BJ (cell line): ENCODE results near the gene TIAM2. TPM values are rescaled to one million over a fixed set of nuclear protein-coding genes. Genes with fewer than 3 reads are reported as not detected.

ENCODE experiments used
- CTCF ChIA-PET: fragments of 350-600 bp; formaldehyde crosslinking; extraction: SDS; loops from one replicate; lab custom pipeline; 2021; ENCODE audit warnings: antibody characterized with exemption, inconsistent platforms; lab: Yijun Ruan, JAX
- POLR2A ChIA-PET: fragments of 300-600 bp; sonication (Branson Sonifier 250); formaldehyde crosslinking; extraction: SDS; loops from one replicate; lab custom pipeline; 2021; ENCODE audit warnings: antibody characterized with exemption; lab: Charles Lee
- DNase-seq: peaks from one replicate; pipeline ENCODE4 v3.0.0-alpha.2; 2011; ENCODE audit warnings: low read depth
- H3K27me3 ChIP-seq: 2 replicates; pipeline ENCODE4 v1.6.0; 2011; ENCODE audit warnings: low read length; ENCODE audit not compliant: control insufficient read depth, insufficient read depth
- H3K36me3 ChIP-seq: 2 replicates; pipeline ENCODE4 v1.5.1; 2011; ENCODE audit warnings: low read length; ENCODE audit not compliant: control insufficient read depth, insufficient read depth
- H3K4me3 ChIP-seq: 2 replicates; pipeline ENCODE4 v1.5.1; 2011; ENCODE audit warnings: low read depth, mild to moderate bottlenecking, control low read depth, low read length
- polyA plus RNA-seq: library from polyadenylated mRNA; depleted of rRNA; stranded (reverse); fragments of >200 nt; gene quantifications from 2 replicates; pipeline ENCODE4 v1.2.3, GENCODE V29; 2011
- TF ChIP-seq, protein P1 (sequence below): IDR thresholded peaks from 2 replicates; pipeline ENCODE4 v1.5.1; 2011; ENCODE audit warnings: low read depth, mild to moderate bottlenecking, control low read depth, inconsistent platforms, low read length, moderate library complexity; ENCODE audit not compliant: insufficient read depth

Gene TIAM2
- polyA plus RNA-seq, 1 experiment, result 4.6 TPM

- TF ChIP-seq, protein P1, sequence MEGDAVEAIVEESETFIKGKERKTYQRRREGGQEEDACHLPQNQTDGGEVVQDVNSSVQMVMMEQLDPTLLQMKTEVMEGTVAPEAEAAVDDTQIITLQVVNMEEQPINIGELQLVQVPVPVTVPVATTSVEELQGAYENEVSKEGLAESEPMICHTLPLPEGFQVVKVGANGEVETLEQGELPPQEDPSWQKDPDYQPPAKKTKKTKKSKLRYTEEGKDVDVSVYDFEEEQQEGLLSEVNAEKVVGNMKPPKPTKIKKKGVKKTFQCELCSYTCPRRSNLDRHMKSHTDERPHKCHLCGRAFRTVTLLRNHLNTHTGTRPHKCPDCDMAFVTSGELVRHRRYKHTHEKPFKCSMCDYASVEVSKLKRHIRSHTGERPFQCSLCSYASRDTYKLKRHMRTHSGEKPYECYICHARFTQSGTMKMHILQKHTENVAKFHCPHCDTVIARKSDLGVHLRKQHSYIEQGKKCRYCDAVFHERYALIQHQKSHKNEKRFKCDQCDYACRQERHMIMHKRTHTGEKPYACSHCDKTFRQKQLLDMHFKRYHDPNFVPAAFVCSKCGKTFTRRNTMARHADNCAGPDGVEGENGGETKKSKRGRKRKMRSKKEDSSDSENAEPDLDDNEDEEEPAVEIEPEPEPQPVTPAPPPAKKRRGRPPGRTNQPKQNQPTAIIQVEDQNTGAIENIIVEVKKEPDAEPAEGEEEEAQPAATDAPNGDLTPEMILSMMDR, result no peak
- Histone ChIP-seq H3K4me3 (no peak overlapping the region), H3K27me3 (no peaks in the 10 kb centered on the region), H3K36me3 (no peaks in the 10 kb centered on the region)
- CTCF ChIA-PET, result no interaction called here
- POLR2A ChIA-PET, result no interaction called here
- no peak for DNase-seq
Observed at GRCh38 chr6:154981079-154981870, 13.8 kb upstream of the TIAM2 start.

DNA sequence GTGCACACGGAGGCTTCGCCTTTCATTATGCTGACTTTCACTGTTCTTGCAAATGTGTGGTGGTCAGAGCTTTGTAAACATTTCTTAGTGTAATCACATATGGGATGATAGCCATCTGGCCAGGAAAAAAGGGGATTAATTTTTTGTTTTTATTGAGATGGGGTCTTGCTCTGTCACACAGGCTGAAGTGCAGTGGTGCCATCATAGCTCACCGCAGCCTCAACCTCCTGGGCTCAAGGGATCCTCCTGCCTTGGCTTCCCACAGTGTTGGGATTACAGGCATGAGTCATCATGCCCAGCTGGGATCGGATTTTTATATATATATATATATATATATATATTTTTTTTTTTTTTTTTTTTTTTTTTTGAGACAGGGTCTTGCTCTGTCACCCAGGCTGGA, 11.0 kb upstream of the TIAM2 start:
- ChIA-PET POLR2A (no interaction called here), CTCF (no interaction called here)
- no peaks in the 10 kb centered on the region for H3K27me3 ChIP-seq
- H3K36me3 ChIP-seq, result no peaks in the 10 kb centered on the region
- H3K4me3 ChIP-seq, result no peak overlapping the region
- DNase-seq, result no peak
- TF ChIP-seq, protein P1, result no peak

DNA sequence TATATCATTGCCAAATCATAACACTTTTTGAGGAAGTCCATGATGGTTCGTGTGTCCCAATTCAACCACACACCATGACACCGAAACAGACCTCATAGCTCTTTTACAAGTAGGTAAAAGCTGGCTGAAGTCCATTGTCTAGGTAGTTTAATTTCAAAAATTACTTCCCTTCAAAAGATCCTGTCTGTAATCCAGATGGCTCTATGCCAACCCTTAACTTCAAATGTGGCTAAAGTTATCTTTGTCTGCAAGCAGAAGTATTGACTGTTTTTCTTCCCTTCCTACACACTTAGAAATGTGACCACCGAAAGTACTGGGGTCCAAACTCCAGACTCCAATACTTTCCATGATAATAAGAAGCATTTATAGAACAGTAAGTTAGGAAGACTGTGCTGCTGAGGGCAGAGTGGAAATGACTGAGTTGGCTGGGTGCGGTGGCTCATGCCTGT, 8.3 kb upstream of the TIAM2 start:
- TF ChIP-seq, protein P1, result no peak
- POLR2A ChIA-PET, result no interaction called here
- no peaks in the 10 kb centered on the region for H3K36me3 ChIP-seq
- CTCF ChIA-PET, result no interaction called here
- no peak overlapping the region for H3K4me3 ChIP-seq
- H3K27me3 ChIP-seq, result no peaks in the 10 kb centered on the region
- no peak for DNase-seq

- Histone ChIP-seq H3K27me3 (no peaks in the 10 kb centered on the region), H3K36me3 (no peaks in the 10 kb centered on the region), H3K4me3 (no peak overlapping the region)
- CTCF ChIA-PET, result interaction anchor here (1.9 kb wide), 1 partner anchor 15 kb away, joined by 5 read pairs; no protein-coding TSS in a partner anchor
- POLR2A ChIA-PET, result no interaction called here
- TF ChIP-seq, protein P1, result no peak
- DNase-seq, result no peak
Observed at GRCh38 chr6:154989448-154989847, 5.7 kb upstream of the TIAM2 start.

DNA sequence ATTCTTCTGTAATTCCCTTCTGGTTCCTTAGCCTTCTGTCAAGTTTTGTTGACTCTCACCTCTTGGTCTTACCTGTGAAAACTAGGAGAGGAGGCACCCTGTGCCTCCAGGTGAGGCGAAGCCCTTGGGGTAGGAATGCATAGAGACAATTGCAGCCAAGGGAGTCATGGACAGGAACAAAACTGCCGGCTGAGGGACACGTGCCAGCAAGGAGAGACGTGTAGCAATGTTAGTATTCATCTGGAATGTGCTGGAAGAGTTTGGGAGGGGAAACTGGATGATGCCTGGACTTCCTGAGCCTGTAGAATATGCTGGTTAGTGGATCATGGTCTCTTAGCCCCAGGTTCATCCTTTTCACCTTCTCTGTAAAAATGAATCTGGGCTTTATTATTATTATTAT, 3.9 kb upstream of the TIAM2 start:
- POLR2A ChIA-PET, result no interaction called here

More for the DNA sequence above, 3.9 kb upstream of the TIAM2 start:
- TF ChIP-seq, protein P1, result no peak
- Histone ChIP-seq H3K36me3 (no peaks in the 10 kb centered on the region), H3K4me3 (no peak overlapping the region), H3K27me3 (no peaks in the 10 kb centered on the region)
- DNase-seq, result no peak
- CTCF ChIA-PET, result interaction anchor here (0.8 kb wide), 1 partner anchor 62 kb away, joined by 4 read pairs; no protein-coding TSS in a partner anchor
